ENCODE results near the gene WNT11.

WNT11 gene

GRCh38 chr11:76208438-76209374 is 2.4 kb upstream of the WNT11 start:
- H3K36me3 ChIP-seq (ENCODE audit: control insufficient read depth, insufficient read depth, low read length) = no peaks in the 10 kb centered on the region
- H3K9me3 ChIP-seq (ENCODE audit: control insufficient read depth, insufficient read depth, low read length) = no peaks in the 10 kb centered on the region
- H3K9ac ChIP-seq (ENCODE audit: low read depth, low read length) = no peak overlapping the region
- H3K4me1 ChIP-seq (ENCODE audit: control insufficient read depth, insufficient read depth, low read length) = peaks cover 34% of the 10 kb centered on the region
- H3K27ac ChIP-seq (ENCODE audit: low read depth, low read length) = no peak overlapping the region
- peak overlapping the region; percentile 62 for H3K4me3 ChIP-seq (ENCODE audit: low read depth, low read length)
- H3K27me3 ChIP-seq (ENCODE audit: control insufficient read depth, insufficient read depth, low read length) = peaks cover 100% of the 10 kb centered on the region

GRCh38 chr11:76207642-76208401 is 1.5 kb upstream of the WNT11 start:
- no peaks in the 10 kb centered on the region for H3K9me3 ChIP-seq (ENCODE audit: control insufficient read depth, insufficient read depth, low read length)
- peak overlapping the region; percentile 62 for H3K4me3 ChIP-seq (ENCODE audit: low read depth, low read length)
- H3K27me3 ChIP-seq (ENCODE audit: control insufficient read depth, insufficient read depth, low read length) = peaks cover 100% of the 10 kb centered on the region
- no peaks in the 10 kb centered on the region for H3K36me3 ChIP-seq (ENCODE audit: control insufficient read depth, insufficient read depth, low read length)
- H3K4me1 ChIP-seq (ENCODE audit: control insufficient read depth, insufficient read depth, low read length) = peaks cover 32% of the 10 kb centered on the region
- no peak overlapping the region for H3K9ac ChIP-seq (ENCODE audit: low read depth, low read length)
- no peak overlapping the region for H3K27ac ChIP-seq (ENCODE audit: low read depth, low read length)

DNA sequence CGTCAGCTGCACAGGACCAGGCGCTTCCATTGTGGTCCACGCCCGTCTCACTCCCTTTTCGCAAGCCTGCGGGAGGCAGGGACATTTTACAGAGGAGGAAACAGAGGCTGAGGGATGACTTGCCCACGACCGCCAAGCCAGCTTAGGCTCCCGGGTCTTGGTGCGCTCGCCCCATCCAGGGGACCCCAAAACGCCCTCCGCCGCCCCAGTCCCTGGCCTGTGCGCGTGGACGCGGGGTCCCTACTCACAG is 300 bp downstream of the WNT11 start:
- H3K4me1 ChIP-seq (ENCODE audit: control insufficient read depth, insufficient read depth, low read length) = peaks cover 19% of the 10 kb centered on the region
- H3K9ac ChIP-seq (ENCODE audit: low read depth, low read length) = no peak overlapping the region
- no peaks in the 10 kb centered on the region for H3K36me3 ChIP-seq (ENCODE audit: control insufficient read depth, insufficient read depth, low read length)
- no peak overlapping the region for H3K27ac ChIP-seq (ENCODE audit: low read depth, low read length)
- H3K9me3 ChIP-seq (ENCODE audit: control insufficient read depth, insufficient read depth, low read length) = no peaks in the 10 kb centered on the region
- H3K4me3 ChIP-seq (ENCODE audit: low read depth, low read length) = peak overlapping the region; percentile 56
- peaks cover 92% of the 10 kb centered on the region for H3K27me3 ChIP-seq (ENCODE audit: control insufficient read depth, insufficient read depth, low read length)

DNA sequence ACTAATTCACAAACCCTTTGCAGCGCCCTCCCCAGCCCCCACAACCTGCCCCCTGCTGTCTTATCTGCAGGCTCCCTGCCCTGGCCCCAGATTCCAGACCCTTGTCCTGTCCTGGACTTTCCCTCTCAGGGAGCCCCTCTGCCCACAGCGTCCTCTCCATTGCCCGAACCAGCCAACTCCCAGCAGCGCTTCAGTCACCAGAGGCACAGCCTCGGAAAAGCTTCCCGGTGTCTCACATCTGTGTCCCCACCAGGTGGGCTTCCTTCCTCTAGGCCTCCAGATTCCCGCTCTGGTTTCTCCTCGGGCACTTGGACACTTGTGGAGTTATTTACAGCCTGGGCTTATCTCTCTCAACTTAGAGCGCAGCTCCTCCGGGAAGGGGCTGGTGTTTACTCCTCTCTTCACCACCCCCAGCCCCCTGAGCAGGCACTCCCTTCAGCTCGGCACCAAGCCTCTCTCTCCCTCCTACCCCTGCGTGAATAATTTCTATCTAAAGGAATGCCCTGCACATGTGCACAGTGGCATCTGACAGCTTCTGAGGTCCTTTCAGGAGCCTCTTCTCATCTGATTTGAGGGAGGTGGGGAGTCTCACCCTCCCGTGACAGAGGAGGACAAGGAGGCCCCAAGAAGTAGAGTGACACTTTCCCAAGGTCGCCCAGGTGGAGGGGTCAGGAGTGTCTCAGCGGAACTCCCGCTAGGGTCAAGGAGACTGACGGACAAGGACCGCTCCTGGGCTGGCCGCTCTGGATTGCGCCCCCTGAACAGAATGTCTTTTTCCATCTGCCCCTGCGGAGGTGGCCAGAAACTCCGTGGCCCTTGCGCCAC is 838 bp downstream of the WNT11 start:
- Histone ChIP-seq H3K27ac (ENCODE audit: low read depth, low read length) (no peak overlapping the region), H3K27me3 (ENCODE audit: control insufficient read depth, insufficient read depth, low read length) (peaks cover 88% of the 10 kb centered on the region), H3K4me3 (ENCODE audit: low read depth, low read length) (peak overlapping the region; percentile 56), H3K4me1 (ENCODE audit: control insufficient read depth, insufficient read depth, low read length) (peaks cover 16% of the 10 kb centered on the region), H3K9me3 (ENCODE audit: control insufficient read depth, insufficient read depth, low read length) (no peaks in the 10 kb centered on the region), H3K36me3 (ENCODE audit: control insufficient read depth, insufficient read depth, low read length) (no peaks in the 10 kb centered on the region), H3K9ac (ENCODE audit: low read depth, low read length) (no peak overlapping the region)

- peaks cover 16% of the 10 kb centered on the region for H3K4me1 ChIP-seq (ENCODE audit: control insufficient read depth, insufficient read depth, low read length)
- peaks cover 75% of the 10 kb centered on the region for H3K27me3 ChIP-seq (ENCODE audit: control insufficient read depth, insufficient read depth, low read length)
- H3K4me3 ChIP-seq (ENCODE audit: low read depth, low read length) = no peak overlapping the region
- H3K36me3 ChIP-seq (ENCODE audit: control insufficient read depth, insufficient read depth, low read length) = no peaks in the 10 kb centered on the region
- no peaks in the 10 kb centered on the region for H3K9me3 ChIP-seq (ENCODE audit: control insufficient read depth, insufficient read depth, low read length)
- H3K27ac ChIP-seq (ENCODE audit: low read depth, low read length) = no peak overlapping the region
- H3K9ac ChIP-seq (ENCODE audit: low read depth, low read length) = no peak overlapping the region
Observed at GRCh38 chr11:76203937-76204336, 2.4 kb downstream of the WNT11 start.

- peaks cover 69% of the 10 kb centered on the region for H3K27me3 ChIP-seq (ENCODE audit: control insufficient read depth, insufficient read depth, low read length)
Observed at GRCh38 chr11:76203131-76203925, 3.0 kb downstream of the WNT11 start.

GRCh38 chr11:76201672-76202412 is 4.5 kb downstream of the WNT11 start:
- Histone ChIP-seq H3K36me3 (ENCODE audit: control insufficient read depth, insufficient read depth, low read length) (no peaks in the 10 kb centered on the region), H3K4me3 (ENCODE audit: low read depth, low read length) (no peak overlapping the region), H3K4me1 (ENCODE audit: control insufficient read depth, insufficient read depth, low read length) (peaks cover 9% of the 10 kb centered on the region; the same call in 1 of the 2 replicates), H3K9ac (ENCODE audit: low read depth, low read length) (no peak overlapping the region), H3K27ac (ENCODE audit: low read depth, low read length) (no peak overlapping the region), H3K27me3 (ENCODE audit: control insufficient read depth, insufficient read depth, low read length) (peaks cover 54% of the 10 kb centered on the region), H3K9me3 (ENCODE audit: control insufficient read depth, insufficient read depth, low read length) (no peaks in the 10 kb centered on the region)

More at GRCh38 chr11:76203131-76203925, 3.0 kb downstream of the WNT11 start:
- Histone ChIP-seq H3K9ac (ENCODE audit: low read depth, low read length) (no peak overlapping the region), H3K9me3 (ENCODE audit: control insufficient read depth, insufficient read depth, low read length) (no peaks in the 10 kb centered on the region), H3K36me3 (ENCODE audit: control insufficient read depth, insufficient read depth, low read length) (no peaks in the 10 kb centered on the region), H3K4me3 (ENCODE audit: low read depth, low read length) (no peak overlapping the region), H3K4me1 (ENCODE audit: control insufficient read depth, insufficient read depth, low read length) (peaks cover 15% of the 10 kb centered on the region), H3K27ac (ENCODE audit: low read depth, low read length) (no peak overlapping the region)

DNA sequence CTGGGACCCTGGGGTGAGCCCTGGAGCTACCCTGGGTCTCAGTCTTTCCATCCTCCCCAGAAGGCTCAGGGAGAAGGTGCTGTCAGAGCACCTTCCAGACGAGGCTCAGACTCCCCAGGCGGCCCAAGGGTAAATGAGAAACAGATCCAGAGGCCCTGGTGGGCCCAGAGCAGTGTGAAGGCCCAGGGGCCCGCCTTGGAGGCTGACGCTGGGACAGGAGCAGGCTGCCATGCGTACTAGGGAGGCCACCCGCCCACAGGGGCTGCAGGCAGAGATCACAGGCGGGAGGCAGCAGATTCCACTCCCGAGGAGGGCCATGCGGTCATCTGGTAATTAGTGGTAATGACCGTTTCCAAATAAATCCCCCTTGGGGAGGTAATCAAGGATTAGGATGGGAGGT is 5.2 kb downstream of the WNT11 start:
- H3K9me3 ChIP-seq (ENCODE audit: control insufficient read depth, insufficient read depth, low read length) = no peaks in the 10 kb centered on the region
- no peak overlapping the region for H3K9ac ChIP-seq (ENCODE audit: low read depth, low read length)
- no peaks in the 10 kb centered on the region for H3K36me3 ChIP-seq (ENCODE audit: control insufficient read depth, insufficient read depth, low read length)
- peaks cover 46% of the 10 kb centered on the region for H3K27me3 ChIP-seq (ENCODE audit: control insufficient read depth, insufficient read depth, low read length)
- H3K4me1 ChIP-seq (ENCODE audit: control insufficient read depth, insufficient read depth, low read length) = peaks cover 8% of the 10 kb centered on the region; the same call in 1 of the 2 replicates
- no peak overlapping the region for H3K4me3 ChIP-seq (ENCODE audit: low read depth, low read length)
- no peak overlapping the region for H3K27ac ChIP-seq (ENCODE audit: low read depth, low read length)

DNA sequence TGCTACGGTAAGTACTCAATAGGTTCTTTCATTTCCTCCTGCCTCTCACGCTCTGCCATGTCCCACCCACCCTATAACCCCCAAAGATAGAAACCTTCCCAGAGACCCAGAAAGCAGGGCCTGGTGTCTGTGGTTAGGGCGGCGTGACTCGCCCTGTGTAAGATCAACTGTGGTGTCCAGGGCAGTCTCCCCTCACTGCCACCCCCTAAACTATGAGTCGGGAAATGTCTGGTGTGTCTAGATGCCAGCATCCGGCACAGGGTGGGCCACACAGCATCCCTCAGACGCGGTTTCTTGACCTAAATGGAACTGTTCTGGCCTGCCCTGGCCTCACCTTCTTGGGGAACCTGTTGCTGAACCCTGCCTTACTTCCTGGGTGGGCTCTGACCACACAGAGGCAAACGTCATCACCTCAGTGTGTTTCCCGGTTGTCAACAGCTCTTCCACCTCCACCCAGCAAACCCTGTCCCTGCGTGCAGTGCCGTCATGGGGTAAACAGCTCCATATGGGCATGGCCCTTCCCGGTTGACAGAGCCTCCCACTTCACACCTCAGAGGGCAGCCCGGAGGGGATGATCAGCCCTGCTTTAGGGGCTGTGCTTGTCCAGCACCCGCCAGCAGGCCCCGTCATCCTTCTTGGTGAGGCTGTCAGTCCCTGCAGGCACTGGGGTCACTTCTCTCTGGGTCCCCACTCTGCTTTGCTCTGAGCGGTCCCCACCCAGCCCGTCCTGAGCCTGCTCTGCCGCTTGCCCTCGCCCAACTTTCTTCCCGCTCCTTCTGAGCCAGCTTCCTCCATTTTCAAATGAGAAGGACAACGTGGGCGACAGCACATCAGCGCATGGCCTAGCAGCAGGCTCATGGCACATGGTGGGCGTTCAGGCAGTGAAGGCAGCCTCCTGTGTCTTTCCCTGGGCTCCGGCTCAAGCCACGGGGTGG is 6.0 kb downstream of the WNT11 start:
- Histone ChIP-seq H3K4me3 (ENCODE audit: low read depth, low read length) (no peak overlapping the region), H3K9me3 (ENCODE audit: control insufficient read depth, insufficient read depth, low read length) (no peaks in the 10 kb centered on the region), H3K27ac (ENCODE audit: low read depth, low read length) (no peak overlapping the region), H3K9ac (ENCODE audit: low read depth, low read length) (no peak overlapping the region), H3K27me3 (ENCODE audit: control insufficient read depth, insufficient read depth, low read length) (peaks cover 38% of the 10 kb centered on the region), H3K36me3 (ENCODE audit: control insufficient read depth, insufficient read depth, low read length) (no peaks in the 10 kb centered on the region), H3K4me1 (ENCODE audit: control insufficient read depth, insufficient read depth, low read length) (no peaks in the 10 kb centered on the region)
